Measurements from ENCODE around the gene FBP1.

DNA sequence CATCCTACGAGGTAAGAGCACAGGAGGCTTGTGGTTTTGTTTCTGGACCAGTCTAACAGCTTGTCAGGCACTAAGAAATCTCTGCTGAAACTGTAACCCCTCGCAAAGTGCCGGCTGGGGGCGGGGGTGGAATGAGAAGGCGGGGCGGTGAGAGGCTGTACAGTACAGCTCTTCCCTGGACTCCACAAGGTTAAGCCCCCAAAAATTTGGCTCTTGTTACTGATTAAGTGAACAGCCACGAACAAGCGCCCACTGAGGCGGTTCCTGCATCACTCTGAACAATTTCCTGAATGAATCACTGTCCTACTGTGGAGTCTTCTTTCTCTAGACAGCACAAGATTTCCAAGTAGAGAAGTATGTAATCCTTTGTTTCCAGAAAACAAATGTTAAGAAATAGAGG lies 52.5 kb downstream of the FBP1 start:
- TF ChIP-seq CTCF (conservative IDR thresholded peaks at IDR 0.05; ENCODE audit: low read length) (no peak), EZH2phosphoT487 (IDR thresholded peaks at IDR 0.05; ENCODE audit: borderline replicate concordance) (no peak)

Measured in Loucy (cell line).